ENCODE data around the gene PRPF6.

PRPF6 gene

DNA sequence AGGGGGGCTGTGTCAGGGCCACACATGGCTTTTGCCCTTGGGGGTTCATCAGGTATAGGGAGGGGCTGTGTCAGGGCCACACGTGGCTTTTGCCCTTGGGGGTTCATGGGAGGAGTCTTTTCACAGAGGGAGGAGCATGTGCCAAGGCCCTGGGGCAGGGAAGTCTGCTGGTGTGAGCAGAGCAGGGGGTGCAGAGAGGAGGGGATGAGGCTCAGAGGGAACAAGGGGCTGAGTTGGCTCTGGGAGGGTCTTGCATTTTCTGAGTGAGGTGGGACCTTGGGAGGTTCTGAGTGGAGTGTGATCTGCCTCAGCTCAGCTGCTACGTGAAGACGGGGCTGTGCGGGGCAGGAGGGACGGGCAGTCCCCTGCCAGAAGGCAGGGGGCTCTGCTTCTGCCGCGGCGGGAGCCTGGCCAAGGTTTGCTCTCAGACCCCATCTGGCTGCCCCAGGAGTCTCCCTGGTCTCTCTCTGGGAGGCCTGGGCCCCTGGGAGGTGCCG lies 74.5 kb downstream of the PRPF6 start:
- CTCF ChIA-PET: interaction anchor here (1.4 to 2.2 kb wide), 4 partner anchors 10 to 75 kb away, joined by 3 to 8 read pairs (median 6); partner anchors contain the start of genes PRPF6 and SAMD10
- no peak for DNase-seq (ENCODE audit: low read depth, low spot score)
- TF ChIP-seq CTCF (IDR thresholded peaks at IDR 0.05; ENCODE audit: insufficient read depth, low read length, missing control alignments): no peak
- no peak overlapping the region for H3K4me3 ChIP-seq (ENCODE audit: low read depth, low read length)
- POLR2A ChIA-PET: interaction anchor here (1.3 kb wide), 1 partner anchor 7 kb away, joined by 6 read pairs; the partner anchor contains the start of gene TCEA2

DNA sequence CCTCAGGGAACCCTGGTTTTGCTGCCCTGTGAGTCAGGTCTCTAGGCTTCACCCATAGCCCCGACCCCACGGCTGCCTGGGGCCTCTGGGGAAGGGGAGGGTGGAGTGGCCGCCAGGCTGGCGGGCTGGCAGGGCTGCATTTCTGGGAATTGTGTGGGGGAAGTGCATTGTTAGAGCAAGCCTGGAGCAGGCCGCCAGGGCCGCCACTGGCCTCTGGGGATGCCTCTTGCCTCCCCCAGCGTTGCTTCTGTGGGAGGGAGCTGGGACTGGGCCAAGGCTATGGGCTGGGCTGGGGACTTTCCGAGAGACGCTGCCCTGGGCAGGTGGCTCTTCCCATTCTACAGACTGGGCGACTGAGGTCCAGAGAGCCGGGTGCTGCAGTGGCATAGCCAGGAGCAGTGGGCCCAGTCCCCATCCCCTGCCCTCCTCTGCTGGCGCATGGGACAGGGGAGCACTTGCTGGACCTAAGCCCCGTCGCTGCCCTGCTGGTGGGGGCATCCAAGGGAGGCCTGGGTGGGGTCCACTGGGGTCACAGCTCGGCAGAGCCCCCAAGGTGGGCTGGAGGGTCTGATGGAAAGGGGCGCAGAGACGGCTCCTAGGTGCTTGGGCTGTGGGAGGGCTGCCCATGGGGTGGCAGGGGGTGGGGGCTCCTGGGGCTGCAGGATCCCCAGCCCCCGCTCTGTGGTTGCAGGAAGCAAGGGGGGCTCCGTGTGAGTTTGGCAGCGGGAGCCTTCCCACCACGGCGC lies 75.1 kb downstream of the PRPF6 start:
- TF ChIP-seq CTCF (IDR thresholded peaks at IDR 0.05; ENCODE audit: insufficient read depth, low read length, missing control alignments): no peak
- no peak overlapping the region for H3K4me3 ChIP-seq (ENCODE audit: low read depth, low read length)
- ChIA-PET POLR2A (no interaction called here), CTCF (interaction anchor here (0.9 to 7.3 kb wide), 6 partner anchors 16 to 99 kb away, joined by 3 to 54 read pairs (median 4); partner anchors contain the start of genes PRPF6, SAMD10 and UCKL1)
- no peak for DNase-seq (ENCODE audit: low read depth, low spot score)

GRCh38 chr20:64056639-64056888 lies 75.6 kb downstream of the PRPF6 start:
- TF ChIP-seq CTCF (IDR thresholded peaks at IDR 0.05; ENCODE audit: insufficient read depth, low read length, missing control alignments): no peak
- POLR2A ChIA-PET: no interaction called here
- CTCF ChIA-PET: interaction anchor here (0.9 to 7.3 kb wide), 6 partner anchors 16 to 100 kb away, joined by 3 to 54 read pairs (median 4); partner anchors contain the start of genes PRPF6, SAMD10 and UCKL1
- no peak for DNase-seq (ENCODE audit: low read depth, low spot score)
- no peak overlapping the region for H3K4me3 ChIP-seq (ENCODE audit: low read depth, low read length)

DNA sequence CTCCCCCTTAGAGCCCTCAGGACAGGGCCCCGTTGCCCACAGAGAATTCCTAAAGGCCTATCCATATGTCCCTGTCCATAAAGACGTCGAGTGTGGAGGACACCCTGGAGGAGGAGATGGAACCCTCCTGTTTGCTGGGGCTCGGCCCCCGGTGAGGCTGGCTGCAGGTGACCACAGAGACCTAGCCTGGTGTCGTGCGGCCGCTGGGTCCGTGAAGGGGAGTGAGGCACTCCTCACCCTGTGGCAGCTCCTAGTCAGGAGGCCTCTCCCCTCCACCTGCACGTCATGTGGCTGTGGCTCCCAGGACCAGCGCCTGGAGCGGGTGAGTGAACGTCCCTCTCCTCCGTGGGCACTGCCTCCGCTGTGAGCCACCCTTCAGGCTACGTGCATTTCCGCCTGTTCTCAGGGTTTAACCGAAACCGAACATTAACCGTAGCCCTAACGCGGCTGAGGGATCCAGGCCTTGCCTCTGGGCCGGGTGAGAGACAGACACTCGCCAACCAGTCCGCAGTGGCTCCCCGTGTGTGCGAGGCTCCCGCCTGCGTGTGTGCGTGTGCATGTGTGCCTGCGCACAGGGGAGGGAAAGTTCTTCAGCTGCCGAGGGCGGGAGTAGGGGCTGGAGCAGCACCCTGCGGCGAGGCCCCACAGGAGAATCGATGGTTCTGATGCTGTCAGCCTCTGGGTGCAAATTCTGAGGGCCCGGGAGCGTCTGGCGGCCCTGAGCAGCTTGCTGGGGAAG lies 76.1 kb downstream of the PRPF6 start:
- CTCF ChIA-PET: interaction anchor here (0.6 to 7.3 kb wide), 19 partner anchors 9 to 100 kb away, joined by 3 to 54 read pairs (median 4); partner anchors contain the start of genes LKAAEAR1, OPRL1, PRPF6 and RGS19
- DNase-seq (ENCODE audit: low read depth, low spot score): no peak
- POLR2A ChIA-PET: no interaction called here
- H3K4me3 ChIP-seq (ENCODE audit: low read depth, low read length): no peak overlapping the region
- no peak for TF ChIP-seq CTCF (IDR thresholded peaks at IDR 0.05; ENCODE audit: insufficient read depth, low read length, missing control alignments)

DNA sequence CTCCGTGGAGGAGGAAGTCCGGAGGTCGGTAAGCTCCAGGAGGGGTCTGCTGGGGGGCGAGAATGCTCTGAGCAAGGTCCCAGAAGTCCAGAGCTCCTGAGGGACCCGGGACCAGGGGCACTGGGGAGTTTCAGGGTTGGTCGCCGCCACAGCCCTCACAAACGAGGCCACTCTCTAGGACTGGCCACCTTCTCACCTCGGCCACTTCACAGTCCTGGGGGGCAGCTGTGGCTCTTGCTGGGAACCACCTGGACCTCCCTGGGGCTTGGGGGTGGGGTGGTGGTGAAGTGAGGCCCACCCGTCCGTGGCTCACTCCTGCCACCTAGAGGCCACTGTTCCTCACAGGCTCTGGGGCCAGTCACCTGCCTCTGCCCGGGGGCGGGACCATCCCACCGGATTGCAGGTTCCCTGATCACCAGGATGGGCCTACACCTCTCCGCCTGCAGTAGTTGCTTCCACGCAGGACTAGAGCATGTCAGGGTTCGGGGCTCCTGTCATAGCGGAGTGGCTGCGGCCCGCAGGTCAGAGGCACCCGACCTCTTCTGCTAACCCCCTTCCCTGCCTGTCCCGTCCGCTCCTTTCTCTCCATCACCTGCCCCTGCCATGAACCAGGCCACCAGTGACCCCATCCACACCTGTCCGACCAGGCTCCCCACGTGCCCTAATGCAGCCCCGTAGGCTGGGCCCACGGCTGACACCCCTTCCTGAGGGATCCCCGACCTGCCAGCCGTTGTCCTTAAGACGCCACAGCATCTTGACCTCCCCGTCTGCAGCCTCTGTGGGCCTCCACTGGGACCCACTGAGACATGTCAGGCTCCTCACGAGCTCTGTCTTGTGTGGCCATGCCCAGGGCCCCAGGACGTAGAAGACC lies 76.9 kb downstream of the PRPF6 start:
- no peak for DNase-seq (ENCODE audit: low read depth, low spot score)
- CTCF ChIA-PET: interaction anchor here (0.6 to 7.3 kb wide), 17 partner anchors 8 to 101 kb away, joined by 3 to 54 read pairs (median 4); partner anchors contain the start of genes LKAAEAR1, OPRL1, PRPF6 and RGS19
- peak; percentile 95 for TF ChIP-seq CTCF (IDR thresholded peaks at IDR 0.05; ENCODE audit: insufficient read depth, low read length, missing control alignments)
- no peak overlapping the region for H3K4me3 ChIP-seq (ENCODE audit: low read depth, low read length)
- POLR2A ChIA-PET: no interaction called here
